Mucosa of rectum (tissue), 2 donors: Measurements from ENCODE around the gene DHX30.

Source experiments
- H3K27ac ChIP-seq, 2 donors: one replicate each; pipeline ENCODE4 v1.7.0; 2013; ENCODE audit warnings: inconsistent platforms in 2 of 2, low read depth in 2 of 2, low read length in 2 of 2
- H3K27me3 ChIP-seq, 2 donors: one replicate each; pipeline ENCODE4 v1.7.0; 2013; ENCODE audit warnings: low read length in 2 of 2; ENCODE audit not compliant: control insufficient read depth in 2 of 2, insufficient read depth in 2 of 2
- H3K36me3 ChIP-seq, 2 donors: one replicate each; pipeline ENCODE4 v1.7.0; 2013; ENCODE audit warnings: low read length in 2 of 2; ENCODE audit not compliant: control insufficient read depth in 2 of 2, insufficient read depth in 2 of 2
- H3K4me1 ChIP-seq, 2 donors: one replicate each; pipeline ENCODE4 v1.7.0; 2013; ENCODE audit warnings: low read length in 2 of 2, mild to moderate bottlenecking in 1 of 2; ENCODE audit not compliant: control insufficient read depth in 2 of 2, insufficient read depth in 2 of 2
- H3K4me3 ChIP-seq, 2 donors: one replicate each; pipeline ENCODE4 v1.7.0; 2013; ENCODE audit warnings: low read length in 2 of 2
- H3K9ac ChIP-seq, 2 donors: one replicate each; pipeline ENCODE4 v1.7.0; 2013; ENCODE audit warnings: low read length in 2 of 2, low read depth in 1 of 2, mild to moderate bottlenecking in 1 of 2
- H3K9me3 ChIP-seq, 2 donors: one replicate each; pipeline ENCODE4 v1.7.0; 2013; ENCODE audit warnings: low read length in 2 of 2; ENCODE audit not compliant: control insufficient read depth in 2 of 2
- donor health status: healthy.
- donor health status: Normal muscosa, but diverticular disease.

Gene DHX30

DNA sequence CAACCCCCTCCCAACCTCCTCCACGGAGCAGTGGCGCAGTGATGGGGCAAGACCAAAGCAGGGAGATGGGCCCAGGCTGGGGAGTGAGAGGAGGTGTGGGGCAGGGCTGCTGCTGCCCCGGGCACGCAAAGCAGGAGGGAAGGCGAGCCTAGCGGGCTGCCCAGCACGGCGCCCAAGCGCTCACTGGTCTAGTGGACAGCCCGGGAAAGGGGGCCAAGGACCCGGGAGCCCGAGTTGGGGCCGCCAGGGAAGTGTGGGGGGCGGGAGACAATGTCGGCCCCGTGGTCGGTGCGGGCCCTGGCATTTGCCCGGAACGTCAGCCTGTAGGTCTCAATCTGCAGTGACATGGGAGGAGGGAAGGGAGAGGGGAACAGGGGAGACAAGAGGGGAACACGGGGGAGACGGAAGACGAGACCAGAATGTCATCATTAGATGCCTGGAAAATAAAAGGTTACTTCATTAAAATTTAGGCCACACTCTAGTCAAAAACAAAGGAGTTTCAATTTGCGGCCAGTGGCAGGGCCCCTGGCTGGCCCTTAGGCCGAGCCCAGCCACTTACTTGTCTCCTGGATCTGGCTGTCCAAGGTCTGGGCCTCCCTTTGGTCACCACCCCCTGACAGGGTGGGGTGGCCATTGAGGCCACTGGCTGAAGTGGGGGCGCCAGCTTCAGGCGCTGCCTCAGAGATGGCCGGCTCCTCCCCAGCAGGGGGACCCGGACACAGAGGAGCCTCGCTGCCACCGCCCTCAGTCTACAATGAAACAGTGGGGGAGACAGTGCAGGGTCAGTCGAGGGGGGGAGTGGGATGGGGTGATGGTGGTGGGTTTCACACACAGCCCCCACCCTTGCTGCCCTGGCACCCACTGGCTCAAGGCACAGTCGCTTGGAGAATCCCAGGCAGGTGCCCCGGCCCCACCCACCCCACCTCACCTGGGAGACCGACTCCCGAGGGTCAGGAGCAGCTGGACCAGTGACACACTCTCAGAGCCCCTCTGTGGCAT is 50.0 kb downstream of the DHX30 start:
- Histone ChIP-seq H3K9me3 (no peaks in the 10 kb centered on the region), H3K4me1 (no peaks in the 10 kb centered on the region), H3K27ac (no peak overlapping the region), H3K9ac (no peak overlapping the region), H3K27me3 (no peaks in the 10 kb centered on the region), H3K4me3 (no peak overlapping the region), H3K36me3 (peaks cover 66 to 67% of the 10 kb centered on the region in 2 donors)

- Histone ChIP-seq H3K27ac (no peak overlapping the region), H3K27me3 (no peaks in the 10 kb centered on the region), H3K4me3 (no peak overlapping the region), H3K4me1 (no peaks in the 10 kb centered on the region), H3K9ac (no peak overlapping the region), H3K9me3 (no peaks in the 10 kb centered on the region), H3K36me3 (peaks cover 55 to 56% of the 10 kb centered on the region in 2 donors)
These were observed 51.3 kb downstream of the DHX30 start for GRCh38 chr3:47854267-47854666.

DNA sequence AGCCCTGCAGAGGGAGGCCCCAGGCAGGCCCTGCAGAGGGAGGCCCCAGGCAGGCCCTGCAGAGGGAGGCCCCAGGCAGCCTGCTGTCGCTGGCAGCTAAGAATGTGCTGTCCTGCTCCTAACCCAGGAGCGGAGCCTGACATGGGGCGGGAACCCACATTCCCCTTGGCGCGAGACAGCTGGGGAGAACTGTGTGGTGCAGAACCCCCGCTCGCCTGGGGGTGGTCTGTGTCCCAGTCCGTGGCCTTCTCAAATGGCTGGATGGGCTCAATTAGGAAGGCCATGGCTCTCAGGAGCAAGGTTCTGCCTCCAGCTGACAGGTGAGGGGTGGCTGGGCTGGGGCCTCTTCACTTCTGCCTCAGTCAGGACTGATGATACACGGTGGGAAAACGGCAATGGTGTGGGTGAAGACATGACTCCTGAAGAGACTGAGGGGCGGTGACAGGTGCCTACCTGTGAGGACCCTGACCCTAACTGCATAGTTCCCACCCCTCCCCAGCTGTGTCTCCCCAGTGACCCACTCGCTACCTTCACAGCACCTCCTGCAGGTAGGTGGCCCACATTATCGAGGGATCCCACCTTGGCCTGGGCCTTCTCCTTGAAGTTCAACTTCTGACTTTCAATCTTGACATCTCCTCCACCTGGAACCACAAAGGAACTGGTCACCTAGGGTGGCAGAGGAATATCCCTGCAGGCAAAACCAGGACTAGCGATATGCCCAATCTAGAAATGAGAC is 52.0 kb downstream of the DHX30 start:
- Histone ChIP-seq H3K9ac (no peak overlapping the region), H3K27me3 (no peaks in the 10 kb centered on the region), H3K36me3 (peaks cover 53% of the 10 kb centered on the region in 2 donors), H3K4me3 (no peak overlapping the region), H3K4me1 (no peaks in the 10 kb centered on the region), H3K27ac (no peak overlapping the region), H3K9me3 (no peaks in the 10 kb centered on the region)

DNA sequence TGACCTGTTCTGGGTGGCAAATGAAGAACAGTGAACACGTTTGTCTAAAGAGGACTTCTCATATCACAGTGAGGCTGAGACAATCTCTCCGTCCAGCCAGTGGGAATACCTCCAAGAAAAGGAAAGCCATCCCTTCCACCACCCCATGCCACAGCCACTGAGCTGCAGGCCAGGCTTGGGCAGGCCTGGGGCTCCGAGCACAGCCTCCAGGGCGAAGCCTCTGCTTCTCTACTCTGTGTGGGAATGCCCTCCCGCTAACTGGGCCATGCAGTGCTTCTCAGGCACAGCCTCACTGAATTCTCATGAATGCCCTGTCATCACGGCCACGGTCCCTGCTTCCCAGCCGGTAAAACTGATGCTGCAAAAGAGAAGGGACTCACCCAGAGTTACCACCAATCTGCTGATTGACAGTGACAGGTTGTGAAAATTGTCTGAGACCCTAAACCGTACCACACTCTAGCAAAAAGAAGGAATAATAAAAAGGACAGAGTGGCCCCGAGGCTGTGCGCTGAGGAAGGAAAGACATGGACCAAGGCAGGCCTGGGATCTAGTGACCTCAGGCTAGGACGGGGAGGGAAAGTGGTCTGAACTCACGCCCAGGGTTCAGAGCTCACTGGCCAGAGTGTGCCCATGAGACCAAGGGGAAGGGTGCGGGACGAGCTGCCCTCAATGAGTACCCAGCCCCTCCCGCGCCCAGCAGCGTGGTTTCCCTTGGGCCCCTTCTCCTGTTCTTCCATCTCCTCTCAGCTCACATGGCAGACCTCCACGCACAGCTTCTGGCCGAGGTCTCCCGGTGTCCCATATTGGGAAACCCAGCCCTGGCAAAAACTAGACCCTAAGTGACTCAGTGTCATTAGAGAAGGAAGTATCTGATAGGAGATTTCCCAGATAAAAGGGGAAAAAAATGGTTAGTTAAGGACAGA is 52.8 kb downstream of the DHX30 start:
- peaks cover 51 to 55% of the 10 kb centered on the region in 2 donors for H3K36me3 ChIP-seq
- no peaks in the 10 kb centered on the region for H3K27me3 ChIP-seq
- no peak overlapping the region for H3K4me3 ChIP-seq
- H3K9ac ChIP-seq, result no peak overlapping the region
- H3K27ac ChIP-seq, result no peak overlapping the region
- H3K9me3 ChIP-seq, result no peaks in the 10 kb centered on the region
- no peaks in the 10 kb centered on the region for H3K4me1 ChIP-seq

GRCh38 chr3:47856669-47857068 is 53.7 kb downstream of the DHX30 start:
- no peak overlapping the region for H3K4me3 ChIP-seq
- no peaks in the 10 kb centered on the region for H3K4me1 ChIP-seq
- H3K9ac ChIP-seq, result no peak overlapping the region
- H3K36me3 ChIP-seq, result peaks cover 47% of the 10 kb centered on the region in 2 donors
- H3K27me3 ChIP-seq, result no peaks in the 10 kb centered on the region
- H3K9me3 ChIP-seq, result no peaks in the 10 kb centered on the region
- no peak overlapping the region for H3K27ac ChIP-seq

DNA sequence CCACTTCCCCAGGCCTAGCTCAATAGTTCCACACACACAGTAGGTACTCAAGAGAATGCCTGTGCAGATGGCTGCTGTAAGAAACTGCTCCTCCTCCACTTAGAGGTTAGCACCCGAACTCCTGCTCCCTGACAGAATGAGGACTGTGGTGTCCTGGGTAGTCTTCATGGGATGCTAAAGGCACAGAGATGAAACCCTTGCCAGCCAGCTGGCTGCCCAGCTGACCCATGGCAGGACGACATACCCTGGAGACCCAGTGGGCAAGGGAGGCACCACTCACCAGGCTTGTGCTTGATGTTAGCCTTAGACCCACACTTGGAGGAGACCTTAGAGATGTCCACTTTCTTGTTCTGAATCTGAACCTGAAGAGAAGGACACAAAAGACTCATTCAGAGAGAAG is 54.2 kb downstream of the DHX30 start:
- Histone ChIP-seq H3K27ac (no peak overlapping the region), H3K36me3 (peaks cover 43 to 44% of the 10 kb centered on the region in 2 donors), H3K4me3 (no peak overlapping the region), H3K9ac (no peak overlapping the region), H3K4me1 (no peaks in the 10 kb centered on the region), H3K27me3 (no peaks in the 10 kb centered on the region), H3K9me3 (no peaks in the 10 kb centered on the region)

- peaks cover 38 to 44% of the 10 kb centered on the region in 2 donors for H3K36me3 ChIP-seq
- no peak overlapping the region for H3K4me3 ChIP-seq
- no peaks in the 10 kb centered on the region for H3K27me3 ChIP-seq
- H3K27ac ChIP-seq, result no peak overlapping the region
- no peaks in the 10 kb centered on the region for H3K4me1 ChIP-seq
- no peaks in the 10 kb centered on the region for H3K9me3 ChIP-seq
- no peak overlapping the region for H3K9ac ChIP-seq
These were observed 57.1 kb downstream of the DHX30 start for GRCh38 chr3:47859956-47860605.

GRCh38 chr3:47863391-47864128 is 60.6 kb downstream of the DHX30 start:
- no peaks in the 10 kb centered on the region for H3K9me3 ChIP-seq
- no peaks in the 10 kb centered on the region for H3K4me1 ChIP-seq
- no peak overlapping the region for H3K4me3 ChIP-seq
- no peak overlapping the region for H3K27ac ChIP-seq
- H3K36me3 ChIP-seq, result peaks cover 44 to 52% of the 10 kb centered on the region in 2 donors
- H3K9ac ChIP-seq, result no peak overlapping the region
- no peaks in the 10 kb centered on the region for H3K27me3 ChIP-seq

DNA sequence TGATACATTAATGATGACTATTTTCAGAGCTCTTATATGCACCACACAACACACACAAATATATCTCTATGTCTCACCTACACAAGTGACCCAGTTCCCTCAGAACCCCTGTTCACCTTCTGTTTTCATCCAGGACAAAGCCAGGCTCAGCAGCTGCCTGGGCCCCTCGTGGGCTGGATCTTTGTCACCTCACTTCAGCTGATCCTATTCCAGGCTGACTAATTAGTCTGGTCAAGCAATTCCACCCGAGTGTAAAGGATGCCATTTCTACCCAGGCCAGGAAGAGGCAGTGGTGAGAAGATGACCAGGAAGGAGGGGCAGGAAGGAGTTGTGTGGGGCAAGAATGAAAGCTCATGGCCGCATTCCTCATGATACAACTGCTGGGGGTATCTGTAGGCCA is 62.3 kb downstream of the DHX30 start:
- Histone ChIP-seq H3K9ac (no peak overlapping the region), H3K4me1 (no peaks in the 10 kb centered on the region), H3K36me3 (peaks cover 52 to 60% of the 10 kb centered on the region in 2 donors), H3K4me3 (no peak overlapping the region), H3K9me3 (no peaks in the 10 kb centered on the region), H3K27me3 (no peaks in the 10 kb centered on the region), H3K27ac (no peak overlapping the region)
